ENCODE results near the gene IKZF4.
"Not testable (repeated sequence)": the region's sequence is repeated elsewhere in the genome, so short reads cannot be mapped to it uniquely, and the experiment has no call there.

Gene IKZF4

DNA sequence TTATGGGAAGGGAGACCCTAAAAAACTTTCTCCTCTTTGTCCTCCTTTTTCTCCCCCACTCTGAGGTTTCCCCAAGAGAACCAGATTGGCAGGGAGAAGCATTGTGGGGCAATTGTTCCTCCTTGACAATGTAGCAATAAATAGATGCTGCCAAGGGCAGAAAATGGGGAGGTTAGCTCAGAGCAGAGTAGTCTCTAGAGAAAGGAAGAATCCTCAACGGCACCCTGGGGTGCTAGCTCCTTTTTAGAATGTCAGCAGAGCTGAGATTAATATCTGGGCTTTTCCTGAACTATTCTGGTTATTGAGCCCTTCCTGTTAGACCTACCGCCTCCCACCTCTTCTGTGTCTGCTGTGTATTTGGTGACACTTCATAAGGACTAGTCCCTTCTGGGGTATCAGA lies 16.3 kb downstream of the IKZF4 start:
- in situ Hi-C loops (cut with HindIII; ENCODE audit: low sequenced_read_pairs): no loop called here

GRCh38 chr12:56038022-56038655 lies 17.3 kb downstream of the IKZF4 start:
- in situ Hi-C loops (cut with HindIII; ENCODE audit: low sequenced_read_pairs): no loop called here

GRCh38 chr12:56040151-56040550 lies 19.3 kb downstream of the IKZF4 start:
- in situ Hi-C loops (cut with HindIII; ENCODE audit: low sequenced_read_pairs): no loop called here

GRCh38 chr12:56040963-56041551 lies 20.2 kb downstream of the IKZF4 start:
- in situ Hi-C loops (cut with HindIII; ENCODE audit: low sequenced_read_pairs): no loop called here

- in situ Hi-C loops (cut with HindIII; ENCODE audit: low sequenced_read_pairs): no loop called here
Observed at GRCh38 chr12:56041552-56042429, 20.9 kb downstream of the IKZF4 start, which contains the start of gene RPS26. RPS26 (plus strand) TSS chr12:56041918; CDS start chr12:56042167, 249 bp downstream.

DNA sequence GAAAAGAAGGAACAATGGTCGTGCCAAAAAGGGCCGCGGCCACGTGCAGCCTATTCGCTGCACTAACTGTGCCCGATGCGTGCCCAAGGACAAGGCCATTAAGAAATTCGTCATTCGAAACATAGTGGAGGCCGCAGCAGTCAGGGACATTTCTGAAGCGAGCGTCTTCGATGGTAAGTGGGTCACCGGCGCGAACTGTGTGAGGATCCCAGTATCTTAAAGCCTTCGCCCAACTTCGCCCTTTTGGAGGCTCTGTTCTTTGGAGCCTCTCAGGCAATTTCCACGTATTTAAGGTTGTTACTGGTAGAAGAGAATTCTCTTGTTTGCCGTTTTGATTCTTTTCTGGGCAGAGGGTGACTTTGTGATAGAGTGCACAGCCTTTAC lies 21.6 kb downstream of the IKZF4 start:
- in situ Hi-C loops (cut with HindIII; ENCODE audit: low sequenced_read_pairs): not testable (repeated sequence)

- in situ Hi-C loops (cut with HindIII; ENCODE audit: low sequenced_read_pairs): no loop called here
Observed at GRCh38 chr12:56042843-56043242, 22.0 kb downstream of the IKZF4 start.

- in situ Hi-C loops (cut with HindIII; ENCODE audit: low sequenced_read_pairs): no loop called here
Observed at GRCh38 chr12:56046027-56046780, 25.4 kb downstream of the IKZF4 start.

- in situ Hi-C loops (cut with HindIII; ENCODE audit: low sequenced_read_pairs): no loop called here
Observed at GRCh38 chr12:56053407-56053893, 32.6 kb downstream of the IKZF4 start.

DNA sequence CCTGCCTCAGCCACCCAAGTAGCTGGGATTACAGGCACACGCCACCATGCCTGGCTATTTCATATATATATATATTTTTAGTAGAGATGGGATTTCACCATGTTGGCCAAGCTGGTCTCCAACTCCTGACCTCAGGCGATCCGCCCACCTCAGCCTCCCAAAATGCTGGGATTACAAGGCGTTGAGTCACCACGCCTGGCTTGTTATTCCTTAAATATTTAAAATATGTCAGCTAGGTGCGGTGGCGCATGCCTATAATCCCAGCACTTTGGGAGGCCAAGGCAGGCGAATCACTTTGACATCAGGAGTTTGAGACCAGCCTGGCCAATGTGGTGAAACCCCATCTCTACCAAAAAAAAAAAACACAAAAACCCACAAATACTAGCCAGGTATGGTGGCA lies 39.1 kb downstream of the IKZF4 start:
- in situ Hi-C loops (cut with HindIII; ENCODE audit: low sequenced_read_pairs): not testable (repeated sequence)

DNA sequence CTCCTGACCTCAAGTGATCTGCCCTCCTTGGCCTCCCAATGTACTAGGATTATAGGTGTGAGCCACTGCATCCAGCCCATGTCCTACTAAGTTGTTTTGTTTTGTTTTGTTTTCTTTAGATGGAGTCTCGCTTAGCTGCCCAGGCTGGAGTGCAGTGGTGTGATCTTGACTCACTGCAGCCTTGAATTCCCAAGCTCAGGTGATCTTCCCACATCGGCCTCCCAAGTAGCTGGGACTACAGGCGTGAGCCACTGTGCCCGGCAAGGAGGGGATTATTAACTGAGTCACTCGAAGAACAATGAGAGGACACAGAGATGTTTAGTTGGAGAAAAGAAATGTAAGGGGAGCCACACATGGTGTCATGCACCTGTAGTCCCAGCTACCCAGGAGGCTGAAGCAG lies 41.1 kb downstream of the IKZF4 start:
- in situ Hi-C loops (cut with HindIII; ENCODE audit: low sequenced_read_pairs): no loop called here

- in situ Hi-C loops (cut with HindIII; ENCODE audit: low sequenced_read_pairs): no loop called here
Observed at GRCh38 chr12:56062996-56063395, 42.2 kb downstream of the IKZF4 start.

- in situ Hi-C loops (cut with HindIII; ENCODE audit: low sequenced_read_pairs): no loop called here
Observed at GRCh38 chr12:56071648-56072047, 50.8 kb downstream of the IKZF4 start.

DNA sequence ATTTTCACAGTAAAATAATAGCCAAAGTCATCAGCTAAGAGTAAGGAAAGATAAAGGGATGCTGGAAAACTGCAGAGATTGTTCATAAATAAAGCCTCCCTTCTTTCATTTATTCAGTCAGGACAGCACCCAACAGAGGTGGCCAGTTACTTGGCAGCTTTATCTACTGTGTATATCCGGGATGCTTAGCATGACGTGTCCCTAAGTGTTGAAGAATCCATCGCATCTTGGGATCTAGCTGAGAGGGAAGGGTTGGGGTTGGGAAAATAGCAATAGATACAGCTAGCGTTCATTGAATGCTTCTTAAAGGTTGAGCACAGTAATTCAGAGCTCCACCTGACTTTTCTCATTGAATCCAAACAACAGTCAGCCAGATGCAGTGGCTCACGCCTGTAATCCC lies 53.6 kb downstream of the IKZF4 start:
- in situ Hi-C loops (cut with HindIII; ENCODE audit: low sequenced_read_pairs): no loop called here

- in situ Hi-C loops (cut with HindIII; ENCODE audit: low sequenced_read_pairs): not testable (repeated sequence)
Observed at GRCh38 chr12:56077966-56078365, 57.1 kb downstream of the IKZF4 start.

GRCh38 chr12:56078427-56078826 lies 57.6 kb downstream of the IKZF4 start:
- in situ Hi-C loops (cut with HindIII; ENCODE audit: low sequenced_read_pairs): no loop called here

DNA sequence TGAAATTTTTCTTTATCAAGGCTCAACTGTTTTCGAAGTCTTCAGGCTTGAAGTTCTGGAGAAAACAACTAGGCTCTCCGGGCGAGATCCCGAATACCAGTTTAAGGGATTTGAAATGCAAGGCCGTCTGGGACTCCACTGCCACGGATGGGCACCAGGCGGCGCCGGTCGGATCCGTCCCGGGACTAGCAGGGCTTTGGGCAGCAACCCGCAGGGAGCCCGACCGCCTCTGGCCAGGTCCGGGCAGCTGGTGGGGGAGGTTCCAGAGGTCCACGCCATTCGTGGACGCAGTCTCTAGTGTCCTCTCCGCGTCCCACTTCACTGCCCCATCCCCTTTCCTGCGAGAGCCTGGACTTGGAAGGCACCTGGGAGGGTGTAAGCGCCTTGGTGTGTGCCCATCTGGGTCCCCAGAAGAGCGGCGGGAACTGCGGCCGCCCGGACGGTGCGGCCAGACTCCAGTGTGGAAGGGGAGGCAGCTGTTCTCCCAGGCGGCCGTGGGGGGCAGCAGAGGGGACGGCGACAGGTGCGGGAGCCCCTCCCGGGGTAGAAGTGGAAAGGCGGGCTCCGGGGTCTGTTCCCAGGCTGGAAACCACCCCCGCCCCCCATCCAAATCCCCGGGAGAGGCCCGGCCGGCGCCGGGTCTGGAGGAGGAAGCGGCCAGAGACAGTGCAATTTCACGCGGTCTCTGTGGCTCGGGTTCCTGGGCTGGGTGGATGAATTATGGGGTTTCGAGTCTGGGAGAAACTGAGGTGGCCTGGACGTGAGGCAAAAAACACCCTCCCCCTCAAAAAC lies 58.3 kb downstream of the IKZF4 start:
- in situ Hi-C loops (cut with HindIII; ENCODE audit: low sequenced_read_pairs): no loop called here

- in situ Hi-C loops (cut with HindIII; ENCODE audit: low sequenced_read_pairs): no loop called here
Observed at GRCh38 chr12:56079723-56080555, 59.1 kb downstream of the IKZF4 start, which contains the start of gene ERBB3. ERBB3 (plus strand) TSS chr12:56080165; CDS start chr12:56080301, 136 bp downstream.

DNA sequence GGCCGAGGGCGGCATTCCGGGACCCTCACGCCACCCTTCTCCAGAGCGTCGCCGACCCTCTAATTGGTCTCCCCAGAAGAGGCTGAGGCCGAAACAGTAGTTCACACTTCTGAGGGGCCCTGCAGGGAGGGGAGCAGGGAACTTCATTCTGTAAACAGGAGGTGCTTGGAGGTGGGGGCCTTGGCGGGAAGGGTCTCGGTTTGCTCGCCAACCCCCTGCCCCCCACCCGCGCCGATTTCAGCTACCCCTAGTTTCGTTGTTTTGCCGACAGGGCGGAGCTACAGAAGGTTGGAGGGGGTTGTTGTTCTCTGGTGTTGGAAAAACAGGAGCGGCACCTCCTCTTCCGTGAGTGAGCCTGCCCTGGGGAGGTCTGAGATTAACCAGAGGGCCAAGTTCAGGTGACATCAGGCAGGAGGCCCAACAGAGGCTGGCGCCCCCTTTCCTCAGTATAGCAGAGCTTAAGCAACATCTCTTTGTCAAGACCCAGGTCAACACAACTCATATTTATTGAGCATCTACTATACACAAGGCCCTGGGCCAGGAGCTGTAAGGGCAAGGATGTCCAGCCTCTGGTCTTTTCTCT lies 59.8 kb downstream of the IKZF4 start:
- in situ Hi-C loops (cut with HindIII; ENCODE audit: low sequenced_read_pairs): no loop called here
